Activated CD4-positive, alpha-beta T cell treated with anti-CD3 and anti-CD28 coated beads for 36 hours (primary cell): ENCODE data around the gene BCS1L. TPM values are rescaled to one million over a fixed set of nuclear protein-coding genes. Genes with fewer than 3 reads are reported as not detected.

Experiments
- total RNA-seq, 2 experiments: library from RNA; stranded (reverse); gene quantifications; one replicate each; pipeline ENCODE4 v1.2.3, GENCODE V29; 2021

BCS1L gene
- total RNA-seq, 2 experiments from 2014 or later: 74.3 to 92.3 TPM

Other genes starting within 250 kb of the BCS1L start
- not detected for gene VIL1, start 240.6 kb upstream of the BCS1L start, total RNA-seq
- 10 to 100 TPM; 42.5 to 46.8 TPM for gene USP37, start 91.3 kb upstream of the BCS1L start, total RNA-seq
- 100 to 1,000 TPM; 100 to 105 TPM for gene CNOT9, start 90.8 kb upstream of the BCS1L start, total RNA-seq
- under 1 TPM; 0.18 to 0.83 TPM for gene PLCD4, start 51.8 kb upstream of the BCS1L start, total RNA-seq
- gene ZNF142, start 60 bp upstream of the BCS1L start, total RNA-seq: 10 to 100 TPM; 31.5 to 42.4 TPM
- gene RNF25, start 12.3 kb downstream of the BCS1L start, total RNA-seq: 10 to 100 TPM; 14.1 to 29.2 TPM
- 10 to 100 TPM; 13.1 to 19.3 TPM for gene STK36, start 12.4 kb downstream of the BCS1L start, total RNA-seq
- gene TTLL4, start 51.2 kb downstream of the BCS1L start, total RNA-seq: 10 to 100 TPM; 33.7 to 46.6 TPM
- gene CYP27A1, start 122.5 kb downstream of the BCS1L start, total RNA-seq: under 1 TPM; 0.12 to 0.16 TPM
- gene PRKAG3, start 172.1 kb downstream of the BCS1L start, total RNA-seq: not detected
- gene WNT6, start 200.1 kb downstream of the BCS1L start, total RNA-seq: under 1 TPM in 1 of 2 experiments, not detected in 1; 0.30 TPM
- 1 to 10 TPM; 5.4 to 6.0 TPM for gene WNT10A, start 221.2 kb downstream of the BCS1L start, total RNA-seq